Loucy (cell line): ENCODE data around the gene PALLD.

ENCODE experiments used
- H2AFZ ChIP-seq: fragments of 200-600 bp; sonication (generic); 2 replicates; pipeline ENCODE4 v1.6.0; 2016; ENCODE audit warnings: antibody characterized with exemption, mild to moderate bottlenecking, low read length, moderate library complexity
- H3F3A ChIP-seq: fragments of 200-600 bp; 2 replicates; pipeline ENCODE4 v1.6.0; 2016; ENCODE audit warnings: antibody characterized with exemption, low read depth, mild to moderate bottlenecking
- H3K27me3 ChIP-seq: fragments of 200-600 bp; sonication (generic); 2 replicates; pipeline ENCODE4 v1.6.1; 2014; ENCODE audit warnings: low read length, mild to moderate bottlenecking; ENCODE audit not compliant: insufficient read depth, poor library complexity, severe bottlenecking
- H3K36me3 ChIP-seq: fragments of 200-600 bp; sonication (generic); 2 replicates; pipeline ENCODE4 v1.6.1; 2016; ENCODE audit warnings: low read length; ENCODE audit not compliant: insufficient read depth
- H3K4me1 ChIP-seq: fragments of 200-600 bp; sonication (generic); 2 replicates; pipeline ENCODE4 v1.5.1; 2014; ENCODE audit warnings: low read length, mild to moderate bottlenecking; ENCODE audit not compliant: insufficient read depth, poor library complexity, severe bottlenecking
- H3K4me2 ChIP-seq: fragments of 200-600 bp; sonication (generic); 2 replicates; pipeline ENCODE4 v1.6.0; 2014; ENCODE audit warnings: antibody characterized with exemption, low read length, low read depth, mild to moderate bottlenecking; ENCODE audit not compliant: poor library complexity, severe bottlenecking
- H3K4me3 ChIP-seq: fragments of 200-600 bp; sonication (generic); 2 replicates; pipeline ENCODE4 v1.5.1; 2014; ENCODE audit warnings: low read length, mild to moderate bottlenecking, mixed read lengths; ENCODE audit not compliant: poor library complexity, severe bottlenecking
- H3K79me2 ChIP-seq: fragments of 200-600 bp; sonication (generic); 2 replicates; pipeline ENCODE4 v1.6.1; 2014; ENCODE audit warnings: low read length; ENCODE audit not compliant: insufficient read depth
- H3K9ac ChIP-seq: fragments of 200-600 bp; sonication (generic); 2 replicates; pipeline ENCODE4 v1.6.0; 2014; ENCODE audit warnings: mild to moderate bottlenecking, low read depth, low read length, moderate library complexity; ENCODE audit not compliant: poor library complexity, severe bottlenecking
- H3K9me2 ChIP-seq: fragments of 200-600 bp; sonication (generic); replicated peaks from 2 replicates; pipeline ENCODE4 v1.6.1; 2016; ENCODE audit warnings: low read depth, low read length, mixed read lengths
- H3K9me3 ChIP-seq: fragments of 200-600 bp; sonication (generic); 2 replicates; pipeline ENCODE4 v1.6.1; 2014; ENCODE audit warnings: mild to moderate bottlenecking, antibody characterized with exemption, low read length, low read depth; ENCODE audit not compliant: insufficient read depth
- H4K20me1 ChIP-seq: fragments of 200-600 bp; sonication (generic); 2 replicates; pipeline ENCODE4 v1.6.0; 2014; ENCODE audit warnings: antibody characterized with exemption, low read length, mild to moderate bottlenecking; ENCODE audit not compliant: insufficient read depth, poor library complexity, severe bottlenecking
- CTCF ChIP-seq: fragments of 200-600 bp; sonication (generic); conservative IDR thresholded peaks from 2 replicates; pipeline ENCODE4 v1.5.1; 2014; ENCODE audit warnings: mild to moderate bottlenecking, antibody characterized with exemption, low read length
- EZH2phosphoT487 ChIP-seq: fragments of 200-600 bp; IDR thresholded peaks from 2 replicates; pipeline ENCODE4 v1.6.1; 2018; ENCODE audit warnings: antibody characterized with exemption, mild to moderate bottlenecking, moderate library complexity, borderline replicate concordance

Gene PALLD

GRCh38 chr4:168656946-168657473, 160.2 kb downstream of the PALLD start:
- H3K9me3 ChIP-seq, result no peaks in the 10 kb centered on the region
- H3K36me3 ChIP-seq, result no peaks in the 10 kb centered on the region
- no peak overlapping the region for H3K4me3 ChIP-seq
- H3F3A ChIP-seq, result no peaks in the 10 kb centered on the region
- no peak overlapping the region for H3K9ac ChIP-seq
- no peak overlapping the region for H3K4me2 ChIP-seq
- no peaks in the 10 kb centered on the region for H4K20me1 ChIP-seq
- TF ChIP-seq EZH2phosphoT487, result no peak
- no peak for TF ChIP-seq CTCF
- no peak overlapping the region for H2AFZ ChIP-seq
- peaks cover 18% of the 10 kb centered on the region for H3K4me1 ChIP-seq
- H3K27me3 ChIP-seq, result no peaks in the 10 kb centered on the region
- no peaks in the 10 kb centered on the region for H3K79me2 ChIP-seq
- no peaks in the 10 kb centered on the region for H3K9me2 ChIP-seq

- Histone ChIP-seq H3K79me2 (no peaks in the 10 kb centered on the region), H3K4me1 (peaks cover 18% of the 10 kb centered on the region), H4K20me1 (no peaks in the 10 kb centered on the region), H3K4me3 (no peak overlapping the region), H3K9me3 (no peaks in the 10 kb centered on the region), H3K4me2 (no peak overlapping the region), H3F3A (no peaks in the 10 kb centered on the region), H3K36me3 (no peaks in the 10 kb centered on the region), H3K9me2 (no peaks in the 10 kb centered on the region), H3K27me3 (no peaks in the 10 kb centered on the region), H2AFZ (no peak overlapping the region), H3K9ac (no peak overlapping the region)
- TF ChIP-seq EZH2phosphoT487 (no peak), CTCF (no peak)
Observed at GRCh38 chr4:168658751-168659150, 161.9 kb downstream of the PALLD start.

GRCh38 chr4:168659741-168660465, 163.1 kb downstream of the PALLD start:
- H3K4me1 ChIP-seq, result peaks cover 8% of the 10 kb centered on the region
- no peaks in the 10 kb centered on the region for H3K36me3 ChIP-seq
- no peaks in the 10 kb centered on the region for H3K27me3 ChIP-seq
- TF ChIP-seq EZH2phosphoT487, result no peak
- TF ChIP-seq CTCF, result no peak
- no peak overlapping the region for H3K9ac ChIP-seq
- H2AFZ ChIP-seq, result no peak overlapping the region
- H3K9me2 ChIP-seq, result no peaks in the 10 kb centered on the region
- H3K79me2 ChIP-seq, result no peaks in the 10 kb centered on the region
- no peak overlapping the region for H3K4me3 ChIP-seq
- no peaks in the 10 kb centered on the region for H3F3A ChIP-seq
- no peaks in the 10 kb centered on the region for H3K9me3 ChIP-seq
- no peak overlapping the region for H3K4me2 ChIP-seq
- H4K20me1 ChIP-seq, result no peaks in the 10 kb centered on the region
